Activated CD4-positive, alpha-beta T cell treated with anti-CD3 and anti-CD28 coated beads, Interleukin-2, amount 10 ng/mL, durations not matched to agents 7 days and 5 days (primary cell): ENCODE data around the gene TBX1. TPM values are rescaled to one million over a fixed set of nuclear protein-coding genes. Genes with fewer than 3 reads are reported as not detected.

ENCODE experiments used
- CTCF ChIA-PET: fragments of 350-600 bp; sonication (Branson Sonifier 250); formaldehyde crosslinking; loops from one replicate; lab custom pipeline; 2021; ENCODE audit warnings: antibody characterized with exemption; lab: Charles Lee
- POLR2A ChIA-PET: fragments of 350-600 bp; sonication (Branson Sonifier 250); formaldehyde crosslinking; loops from one replicate; lab custom pipeline; 2021; ENCODE audit warnings: antibody characterized with exemption; lab: Charles Lee
- DNase-seq: peaks from one replicate; pipeline ENCODE4 v3.0.0-alpha.2; 2020
- H3K27ac Mint-ChIP-seq: one replicate; pipeline ENCODE4 v1.8.0; 2021; ENCODE audit warnings: mild to moderate bottlenecking, moderate library complexity, mixed read lengths
- H3K27me3 Mint-ChIP-seq: one replicate; pipeline ENCODE4 v1.8.0; 2021; ENCODE audit warnings: mixed read lengths
- H3K36me3 Mint-ChIP-seq: one replicate; pipeline ENCODE4 v1.8.0; 2021; ENCODE audit warnings: low read depth, mixed read lengths
- H3K4me1 Mint-ChIP-seq: one replicate; pipeline ENCODE4 v1.8.0; 2021; ENCODE audit warnings: mixed read lengths
- H3K4me3 Mint-ChIP-seq: one replicate; pipeline ENCODE4 v1.8.0; 2021; ENCODE audit warnings: mild to moderate bottlenecking, moderate library complexity, mixed read lengths
- H3K9me3 Mint-ChIP-seq: one replicate; pipeline ENCODE4 v1.8.0; 2021; ENCODE audit warnings: mixed read lengths
- total RNA-seq, 2 experiments: library from RNA; stranded (reverse); gene quantifications; one replicate each; pipeline ENCODE4 v1.2.3, GENCODE V29; 2021

The TBX1 gene
- total RNA-seq, 2 experiments from 2014 or later = not detected

- Mint-ChIP-seq H3K27ac (no peak overlapping the region), H3K36me3 (no peaks in the 10 kb centered on the region), H3K4me3 (no peak overlapping the region), H3K4me1 (peaks cover 3% of the 10 kb centered on the region), H3K27me3 (peaks cover 21% of the 10 kb centered on the region), H3K9me3 (no peaks in the 10 kb centered on the region)
- CTCF ChIA-PET = no interaction called here
- no peak for DNase-seq
- POLR2A ChIA-PET = no interaction called here
Observed at GRCh38 chr22:19727310-19728150, 33.0 kb upstream of the TBX1 start.

GRCh38 chr22:19728271-19728670, 32.3 kb upstream of the TBX1 start:
- no peaks in the 10 kb centered on the region for H3K9me3 Mint-ChIP-seq
- peaks cover 3% of the 10 kb centered on the region for H3K4me1 Mint-ChIP-seq
- no peak overlapping the region for H3K4me3 Mint-ChIP-seq
- ChIA-PET POLR2A (no interaction called here), CTCF (no interaction called here)
- H3K27me3 Mint-ChIP-seq = peaks cover 14% of the 10 kb centered on the region
- H3K36me3 Mint-ChIP-seq = no peaks in the 10 kb centered on the region
- DNase-seq = no peak
- no peak overlapping the region for H3K27ac Mint-ChIP-seq

GRCh38 chr22:19728836-19729235, 31.7 kb upstream of the TBX1 start:
- CTCF ChIA-PET = no interaction called here

GRCh38 chr22:19729507-19729906, 31.1 kb upstream of the TBX1 start:
- Mint-ChIP-seq H3K4me1 (peaks cover 3% of the 10 kb centered on the region), H3K27ac (no peak overlapping the region), H3K36me3 (no peaks in the 10 kb centered on the region), H3K27me3 (peaks cover 10% of the 10 kb centered on the region), H3K4me3 (no peak overlapping the region), H3K9me3 (no peaks in the 10 kb centered on the region)
- ChIA-PET POLR2A (no interaction called here), CTCF (interaction anchor here (1.0 to 2.8 kb wide), 11 partner anchors 9 to 224 kb away, joined by 3 to 27 read pairs (median 6); no protein-coding TSS in a partner anchor)
- DNase-seq = no peak

More at GRCh38 chr22:19728836-19729235, 31.7 kb upstream of the TBX1 start:
- Mint-ChIP-seq H3K27ac (no peak overlapping the region), H3K27me3 (peaks cover 12% of the 10 kb centered on the region), H3K9me3 (no peaks in the 10 kb centered on the region), H3K36me3 (no peaks in the 10 kb centered on the region), H3K4me3 (no peak overlapping the region), H3K4me1 (peaks cover 3% of the 10 kb centered on the region)
- POLR2A ChIA-PET = no interaction called here
- no peak for DNase-seq

GRCh38 chr22:19730198-19730597, 30.4 kb upstream of the TBX1 start:
- Mint-ChIP-seq H3K36me3 (no peaks in the 10 kb centered on the region), H3K9me3 (no peaks in the 10 kb centered on the region), H3K4me3 (no peak overlapping the region), H3K27me3 (peaks cover 3% of the 10 kb centered on the region), H3K4me1 (peaks cover 3% of the 10 kb centered on the region), H3K27ac (no peak overlapping the region)
- POLR2A ChIA-PET = no interaction called here
- DNase-seq = no peak
- CTCF ChIA-PET = interaction anchor here (0.6 to 2.8 kb wide), 28 partner anchors 8 to 371 kb away, joined by 3 to 27 read pairs (median 4); partner anchors contain the start of genes COMT and TXNRD2

DNA sequence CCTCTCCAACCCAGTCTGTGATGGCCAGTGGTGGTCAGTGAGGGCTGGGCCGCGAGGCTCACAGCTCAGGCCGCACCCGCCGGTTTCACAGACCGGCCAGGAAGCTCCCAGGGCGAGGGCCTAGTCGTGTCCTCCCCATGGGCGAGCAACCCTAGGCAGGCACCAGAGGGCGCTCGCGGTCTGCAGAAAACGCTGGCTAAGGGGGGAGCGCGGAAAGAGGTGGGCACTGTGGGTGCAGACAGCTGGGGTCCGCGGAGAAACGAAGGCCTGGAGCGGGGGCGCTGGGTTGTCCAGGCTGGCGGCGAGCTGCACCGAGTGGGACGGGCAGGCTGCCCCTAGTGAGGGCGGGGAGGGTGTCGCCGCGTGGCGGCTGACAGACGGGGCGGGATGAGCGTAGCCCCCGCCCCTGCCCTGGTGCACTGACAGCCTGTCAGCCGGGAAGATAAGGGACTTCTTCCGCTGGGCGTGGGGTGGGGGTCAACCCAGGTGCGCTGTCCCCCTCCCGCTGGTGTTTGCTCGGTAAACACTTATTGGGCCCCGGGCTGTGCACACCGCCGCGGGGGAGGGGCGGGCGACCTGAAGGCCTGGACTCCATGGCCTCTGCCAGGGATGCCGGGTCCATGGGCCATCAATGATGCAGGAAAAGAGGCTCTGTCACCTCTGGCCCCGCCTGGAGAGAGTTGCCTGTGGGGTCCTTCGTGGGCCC, 29.8 kb upstream of the TBX1 start:
- H3K27ac Mint-ChIP-seq = peak overlapping the region; percentile 78
- peak; percentile 85 for DNase-seq
- H3K4me3 Mint-ChIP-seq = peak overlapping the region; percentile 71
- H3K27me3 Mint-ChIP-seq = no peaks in the 10 kb centered on the region
- H3K4me1 Mint-ChIP-seq = peaks cover 3% of the 10 kb centered on the region
- CTCF ChIA-PET = interaction anchor here (0.6 to 2.8 kb wide), 31 partner anchors 9 to 370 kb away, joined by 3 to 27 read pairs (median 4); partner anchors contain the start of genes COMT and TXNRD2
- POLR2A ChIA-PET = no interaction called here
- no peaks in the 10 kb centered on the region for H3K36me3 Mint-ChIP-seq
- H3K9me3 Mint-ChIP-seq = no peaks in the 10 kb centered on the region

DNA sequence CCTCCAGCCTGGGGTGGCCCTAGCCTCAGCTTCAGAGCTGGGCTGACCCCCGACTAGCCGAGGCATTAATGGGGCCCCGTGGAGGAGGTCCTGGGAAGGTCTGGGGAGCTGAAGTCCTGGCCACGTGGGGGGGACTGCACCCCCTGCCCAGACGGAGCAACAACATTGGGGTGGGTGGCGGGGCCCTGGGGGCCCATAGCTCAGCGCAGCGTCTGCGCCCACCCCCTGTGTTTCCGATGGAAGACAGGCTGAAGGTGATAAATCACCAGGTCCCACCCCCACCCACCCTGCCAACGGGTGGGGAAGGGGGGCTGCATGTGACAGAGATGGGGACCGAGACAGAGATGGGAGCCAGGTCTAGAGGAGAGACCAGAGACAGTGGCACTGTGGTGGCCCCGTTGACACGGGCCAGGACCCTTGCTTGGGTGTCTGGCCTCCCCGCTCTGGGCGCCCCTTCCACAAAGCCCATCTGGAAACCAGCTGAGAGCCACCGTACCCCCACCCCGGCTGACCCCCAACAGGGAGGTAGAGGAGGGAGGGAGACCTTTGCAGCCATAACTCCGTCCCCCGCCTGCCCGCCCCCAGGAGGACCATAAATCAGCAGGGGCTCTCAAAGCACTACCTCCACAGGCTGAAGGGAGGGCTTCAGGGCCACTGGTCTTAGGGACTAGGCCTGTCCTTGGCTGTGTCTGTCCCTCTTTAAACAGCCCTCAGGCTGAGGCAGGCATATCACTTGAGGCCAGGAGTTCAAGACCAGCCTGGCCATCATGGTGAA, 29.0 kb upstream of the TBX1 start:
- Mint-ChIP-seq H3K36me3 (no peaks in the 10 kb centered on the region), H3K27me3 (no peaks in the 10 kb centered on the region), H3K4me3 (no peak overlapping the region), H3K4me1 (peaks cover 3% of the 10 kb centered on the region), H3K9me3 (no peaks in the 10 kb centered on the region), H3K27ac (no peak overlapping the region)
- CTCF ChIA-PET = interaction anchor here (1.1 to 2.8 kb wide), 15 partner anchors 11 to 187 kb away, joined by 3 to 27 read pairs (median 5); no protein-coding TSS in a partner anchor
- no peak for DNase-seq
- POLR2A ChIA-PET = no interaction called here

DNA sequence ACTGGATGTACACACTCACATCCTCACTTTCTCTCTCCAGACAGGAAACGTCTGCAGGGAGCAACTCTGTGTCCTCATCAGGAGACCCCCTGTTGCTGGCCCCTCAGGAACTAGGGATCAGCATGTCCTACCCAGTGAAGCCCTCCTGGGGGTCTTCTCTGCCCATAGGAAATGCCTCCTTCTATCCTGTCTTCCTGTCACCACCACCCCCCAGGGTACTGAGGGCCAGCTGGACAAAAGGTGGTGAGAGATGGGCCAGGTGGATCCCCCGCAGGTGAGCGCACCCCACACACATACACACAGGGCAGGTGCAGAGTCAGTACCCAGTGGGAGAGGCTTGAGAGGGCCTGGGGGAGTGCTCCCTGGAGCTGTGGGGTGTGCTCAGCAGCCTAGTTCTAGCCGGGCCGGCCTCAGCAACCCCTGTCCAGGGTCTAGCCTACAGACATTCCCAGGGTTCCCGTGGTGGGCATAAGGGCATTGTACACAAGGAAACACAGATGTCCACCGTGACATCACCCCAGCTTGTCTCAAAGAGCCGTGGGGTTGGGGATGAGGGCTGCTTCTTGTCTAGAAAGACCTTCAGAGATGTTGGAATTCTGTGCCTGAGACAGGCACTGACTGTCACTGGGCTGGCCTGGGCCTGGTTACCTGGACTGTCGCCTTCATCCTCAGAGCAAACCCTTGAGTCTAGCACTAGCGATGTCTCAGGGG, 28.0 kb upstream of the TBX1 start:
- Mint-ChIP-seq H3K36me3 (no peaks in the 10 kb centered on the region), H3K9me3 (no peaks in the 10 kb centered on the region), H3K27me3 (no peaks in the 10 kb centered on the region), H3K27ac (no peak overlapping the region), H3K4me1 (peaks cover 3% of the 10 kb centered on the region), H3K4me3 (no peak overlapping the region)
- POLR2A ChIA-PET = no interaction called here
- CTCF ChIA-PET = interaction anchor here (2.8 kb wide), 1 partner anchor 178 kb away, joined by 27 read pairs; no protein-coding TSS in a partner anchor
- no peak for DNase-seq

- ChIA-PET POLR2A (no interaction called here), CTCF (no interaction called here)
- Mint-ChIP-seq H3K4me1 (peaks cover 3% of the 10 kb centered on the region), H3K36me3 (no peaks in the 10 kb centered on the region), H3K4me3 (no peak overlapping the region), H3K9me3 (no peaks in the 10 kb centered on the region), H3K27me3 (no peaks in the 10 kb centered on the region), H3K27ac (no peak overlapping the region)
- DNase-seq = no peak
Observed at GRCh38 chr22:19733755-19734154, 26.8 kb upstream of the TBX1 start.

- H3K36me3 Mint-ChIP-seq = no peaks in the 10 kb centered on the region
- DNase-seq = no peak
- no peak overlapping the region for H3K27ac Mint-ChIP-seq
- POLR2A ChIA-PET = no interaction called here
- H3K4me1 Mint-ChIP-seq = peaks cover 3% of the 10 kb centered on the region
- no peaks in the 10 kb centered on the region for H3K27me3 Mint-ChIP-seq
- H3K9me3 Mint-ChIP-seq = no peaks in the 10 kb centered on the region
- no peak overlapping the region for H3K4me3 Mint-ChIP-seq
- CTCF ChIA-PET = no interaction called here
Observed at GRCh38 chr22:19734163-19734562, 26.4 kb upstream of the TBX1 start.

DNA sequence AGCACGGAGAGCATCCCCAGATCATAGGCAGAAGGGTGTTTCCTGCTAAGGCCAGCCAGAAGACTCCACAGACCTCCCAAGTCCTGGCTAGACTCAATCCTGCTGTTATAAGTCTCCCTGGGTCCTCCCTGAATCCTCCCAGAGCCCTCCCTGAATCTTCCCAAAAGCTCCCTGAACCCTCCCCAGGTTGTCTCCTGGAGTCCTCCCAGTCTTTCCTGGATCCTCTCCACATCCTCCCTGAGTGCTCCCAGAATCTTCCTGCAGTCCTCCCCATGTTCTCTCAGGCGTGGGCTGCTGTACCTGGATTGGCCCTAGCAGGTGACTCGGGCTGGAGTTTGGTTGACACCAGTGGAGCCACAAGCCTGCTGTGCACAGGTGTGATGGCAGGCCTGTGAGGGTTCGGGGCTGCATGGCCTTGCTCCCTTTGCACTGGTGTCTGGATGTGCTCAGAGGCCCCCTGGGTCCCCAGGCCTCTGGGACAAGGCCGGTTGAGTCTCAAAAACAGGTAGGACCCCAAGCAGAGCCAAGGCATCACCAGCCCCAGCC, 25.7 kb upstream of the TBX1 start:
- Mint-ChIP-seq H3K36me3 (no peaks in the 10 kb centered on the region), H3K4me1 (peaks cover 3% of the 10 kb centered on the region), H3K9me3 (no peaks in the 10 kb centered on the region), H3K27ac (no peak overlapping the region), H3K27me3 (no peaks in the 10 kb centered on the region), H3K4me3 (no peak overlapping the region)
- ChIA-PET CTCF (no interaction called here), POLR2A (interaction anchor here (0.5 kb wide), 1 partner anchor 588 kb away, joined by 3 read pairs; no protein-coding TSS in a partner anchor)
- DNase-seq = no peak
